Stimulated activated CD8-positive, alpha-beta memory T cell treated with anti-CD3 and anti-CD28 coated beads, Interleukin-7, amount 100 ng/mL, for 1 hour (primary cell): Measurements from ENCODE around the gene FSTL1.

ENCODE experiments used
- DNase-seq, 2 donors: peaks; one replicate each; pipeline ENCODE4 v3.0.0-alpha.2; 2020; ENCODE audit warnings: low read depth in 2 of 2

The FSTL1 gene

GRCh38 chr3:120440001-120440703, 10.6 kb downstream of the FSTL1 start:
- DNase-seq = no peak

DNA sequence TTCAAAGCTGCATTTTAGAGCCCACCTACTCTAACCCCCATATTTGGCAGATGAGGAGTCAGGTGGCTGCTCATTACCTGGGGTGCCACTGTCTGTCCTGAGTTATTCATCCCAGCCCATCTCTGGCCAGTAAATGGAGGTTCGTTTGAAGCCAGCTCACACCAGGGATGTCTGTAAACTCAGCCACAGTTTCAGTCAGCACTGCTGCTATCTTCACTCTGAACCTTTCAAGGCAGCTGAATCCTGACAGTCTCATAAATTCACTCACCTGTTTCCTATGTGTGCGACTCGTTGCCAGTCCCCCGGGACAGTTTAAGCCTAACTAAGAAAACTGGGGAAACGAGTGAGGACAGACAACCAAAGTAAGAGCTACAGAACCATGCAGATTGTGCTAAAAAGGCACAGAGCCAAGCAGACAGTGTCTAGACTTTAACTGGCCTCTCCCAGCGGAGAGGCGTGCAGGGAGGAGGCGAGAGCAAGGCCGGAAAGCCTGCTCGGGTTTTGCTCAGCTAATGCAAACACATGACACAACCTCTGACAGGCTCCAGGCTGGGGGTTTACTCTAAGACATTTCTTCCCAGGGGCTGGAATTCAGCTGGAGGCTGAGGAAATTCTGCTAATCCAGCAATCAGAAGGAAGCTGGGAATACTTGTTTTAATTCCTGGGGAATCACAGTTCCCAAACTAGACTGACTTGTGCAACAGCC, 12.0 kb downstream of the FSTL1 start:
- DNase-seq = no peak

DNA sequence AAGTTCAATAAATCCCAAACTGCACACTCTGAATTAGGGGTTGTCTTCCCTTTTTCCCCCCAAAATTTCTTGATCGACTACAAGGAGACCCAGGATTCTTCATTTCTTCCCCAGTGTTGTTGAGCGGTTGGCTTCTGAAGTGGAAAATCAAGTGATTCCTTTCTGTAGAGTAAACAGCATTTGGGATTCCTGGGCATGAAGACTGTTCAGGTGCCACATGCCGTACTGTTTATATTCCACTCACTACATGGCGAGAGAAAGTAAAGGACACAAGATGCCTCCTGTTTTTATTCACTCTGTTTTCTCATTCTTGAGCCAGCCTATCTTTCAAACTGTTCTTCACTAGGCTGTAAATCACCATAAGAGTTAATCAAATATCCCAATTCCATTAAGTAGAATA, 12.6 kb downstream of the FSTL1 start:
- no peak for DNase-seq

DNA sequence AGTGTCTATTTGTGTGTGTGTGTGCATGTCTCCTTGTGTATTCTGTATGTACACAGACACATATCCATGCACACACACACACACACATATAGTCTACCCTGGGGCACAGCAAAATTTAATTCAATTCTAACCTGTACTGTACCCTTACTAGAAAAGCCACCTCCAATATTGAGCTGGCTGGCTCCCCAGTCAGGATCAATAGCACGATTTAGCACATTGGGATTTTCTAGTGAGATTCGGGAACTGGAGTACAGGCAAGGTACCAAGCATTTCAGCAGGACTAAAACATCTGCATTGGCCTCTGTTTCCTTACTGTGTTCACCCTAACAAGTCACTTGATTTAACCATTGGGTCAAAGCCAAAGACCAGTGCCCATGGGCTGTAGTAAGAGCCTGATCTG, 13.2 kb downstream of the FSTL1 start:
- DNase-seq = no peak

DNA sequence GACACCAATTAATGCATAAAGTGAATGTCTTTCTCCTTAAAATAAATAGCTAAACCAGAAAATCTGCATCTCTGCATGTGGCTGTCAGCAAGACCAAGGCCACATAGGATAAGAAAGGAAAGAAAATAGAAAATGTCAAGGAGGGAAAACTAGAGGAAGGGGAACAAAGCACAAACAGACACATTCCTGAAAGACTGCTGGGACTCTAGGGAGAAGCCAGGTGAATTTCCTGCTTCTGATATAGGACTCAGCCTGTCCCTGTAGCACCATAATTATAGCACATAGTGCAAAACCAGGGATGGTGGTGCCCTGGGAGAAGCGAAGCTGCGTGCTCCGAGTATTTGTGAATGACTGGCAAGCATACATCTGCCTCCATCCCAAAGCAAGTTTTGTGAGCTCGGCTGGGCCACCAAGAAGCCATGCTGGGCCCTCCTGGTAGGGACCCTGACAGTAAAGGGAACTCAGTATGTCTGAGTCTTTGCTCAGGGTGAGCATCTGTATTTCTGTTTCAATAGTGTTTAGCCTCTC, 14.2 kb downstream of the FSTL1 start:
- no peak for DNase-seq

DNA sequence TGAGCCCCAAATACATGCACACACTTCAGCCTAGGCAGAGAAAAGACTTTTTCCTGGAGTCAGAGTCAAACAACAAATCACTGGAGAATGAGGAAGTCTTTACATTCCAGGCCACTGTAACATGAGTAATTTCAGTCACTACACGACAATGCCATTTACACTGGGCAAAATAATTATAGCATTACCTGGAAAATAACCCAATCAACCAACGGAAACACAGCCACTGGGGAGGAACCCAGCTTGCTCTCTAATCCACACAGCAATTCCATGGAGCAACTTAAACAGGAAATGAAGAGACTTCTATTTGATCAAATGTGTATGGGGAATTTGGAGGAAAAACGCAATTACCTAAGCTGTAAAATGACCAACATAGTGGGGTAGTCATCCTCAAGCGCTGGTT, 15.2 kb downstream of the FSTL1 start:
- DNase-seq = no peak

DNA sequence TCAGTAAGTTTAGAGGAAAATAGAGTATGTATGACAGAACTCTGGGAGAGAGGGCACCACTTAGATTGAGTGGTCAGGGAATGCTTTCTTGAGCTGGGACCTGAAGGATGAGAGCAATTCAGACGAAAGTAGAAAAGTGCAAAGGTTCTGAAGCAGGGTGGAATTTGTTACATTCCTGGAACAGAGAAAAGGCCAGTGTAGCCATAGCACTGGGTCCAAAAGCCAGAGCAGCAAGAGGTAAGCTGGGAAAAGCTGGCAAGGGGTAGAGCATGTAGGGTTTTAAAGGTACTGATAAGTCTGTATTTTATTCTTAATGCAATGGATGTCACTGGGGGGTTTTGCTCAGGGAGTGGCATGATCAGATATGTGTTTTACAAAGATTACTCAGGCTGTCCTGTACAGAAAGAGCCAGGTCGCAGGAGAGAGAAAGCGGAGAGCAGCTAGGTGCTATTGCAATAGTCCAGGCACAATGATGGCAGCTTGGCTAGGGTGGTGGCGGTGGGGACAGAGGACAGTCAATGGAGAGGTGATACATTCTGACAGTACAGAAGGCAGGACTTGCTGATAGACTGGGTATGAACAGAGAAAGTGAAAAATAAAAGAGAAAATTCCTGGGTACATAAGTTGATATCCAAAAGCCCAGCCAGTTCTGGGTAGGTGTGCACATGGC, 17.0 kb downstream of the FSTL1 start:
- DNase-seq = no peak

DNA sequence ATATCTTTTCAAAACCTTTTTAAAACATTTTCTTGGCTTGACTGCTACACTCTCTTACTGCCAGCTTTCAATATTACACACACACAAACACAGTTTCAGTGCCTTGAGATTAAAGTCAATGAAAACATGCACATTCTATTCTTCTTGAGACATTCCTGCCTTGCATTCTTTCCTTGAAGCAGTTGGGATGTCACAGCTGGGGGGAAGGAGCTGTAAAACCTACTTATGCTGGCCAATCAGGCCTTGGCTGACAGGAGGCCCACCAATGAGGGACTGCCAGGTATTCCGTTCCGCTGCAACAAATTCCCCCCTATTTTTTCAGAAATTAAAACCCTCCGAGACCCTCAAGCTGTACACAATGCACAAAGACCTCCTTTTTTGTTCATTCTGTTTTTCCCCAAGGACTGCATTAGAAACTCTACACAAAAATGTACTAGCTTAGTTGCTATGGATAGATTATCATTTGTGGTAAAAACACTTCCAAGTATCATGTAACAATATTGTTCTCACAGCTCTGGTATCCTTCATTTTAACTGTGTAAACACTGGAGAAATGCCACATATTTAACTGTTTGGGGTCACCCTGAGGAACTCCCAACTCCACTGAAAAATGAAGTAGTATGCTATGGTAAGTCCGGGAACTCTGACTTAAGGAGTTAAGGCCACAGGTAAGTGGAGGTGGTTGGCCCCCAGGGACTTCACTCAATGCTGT, 18.5 kb downstream of the FSTL1 start:
- DNase-seq = no peak

GRCh38 chr3:120429921-120430361, 20.9 kb downstream of the FSTL1 start:
- DNase-seq = no peak

DNA sequence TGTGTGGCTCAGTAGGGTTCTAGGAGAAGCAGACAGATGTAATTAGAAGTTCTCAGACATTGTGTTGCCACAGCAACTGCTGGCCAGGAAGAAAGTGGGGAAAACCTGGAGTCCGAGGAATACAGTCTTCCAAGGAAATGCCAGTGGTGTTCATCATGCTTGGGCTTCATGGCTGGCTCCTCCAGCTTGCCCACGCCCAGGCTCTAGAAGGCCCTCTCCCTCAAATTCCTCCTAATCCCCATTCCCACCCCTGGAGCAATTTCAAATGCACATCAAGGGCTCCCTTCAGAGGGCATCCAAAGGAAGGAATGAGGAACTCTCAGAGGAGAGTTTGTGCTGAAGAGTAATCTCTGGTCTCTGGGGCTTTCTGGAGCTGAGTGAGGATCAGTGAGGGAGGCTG, 21.9 kb downstream of the FSTL1 start:
- no peak for DNase-seq

- DNase-seq = no peak
These were observed 23.6 kb downstream of the FSTL1 start for GRCh38 chr3:120427201-120427600.

GRCh38 chr3:120425572-120426250, 25.1 kb downstream of the FSTL1 start:
- no peak for DNase-seq

- DNase-seq = no peak
These were observed 25.7 kb downstream of the FSTL1 start for GRCh38 chr3:120424976-120425570.

GRCh38 chr3:120424506-120424905, 26.3 kb downstream of the FSTL1 start:
- no peak for DNase-seq

GRCh38 chr3:120423432-120423831, 27.4 kb downstream of the FSTL1 start:
- no peak for DNase-seq

DNA sequence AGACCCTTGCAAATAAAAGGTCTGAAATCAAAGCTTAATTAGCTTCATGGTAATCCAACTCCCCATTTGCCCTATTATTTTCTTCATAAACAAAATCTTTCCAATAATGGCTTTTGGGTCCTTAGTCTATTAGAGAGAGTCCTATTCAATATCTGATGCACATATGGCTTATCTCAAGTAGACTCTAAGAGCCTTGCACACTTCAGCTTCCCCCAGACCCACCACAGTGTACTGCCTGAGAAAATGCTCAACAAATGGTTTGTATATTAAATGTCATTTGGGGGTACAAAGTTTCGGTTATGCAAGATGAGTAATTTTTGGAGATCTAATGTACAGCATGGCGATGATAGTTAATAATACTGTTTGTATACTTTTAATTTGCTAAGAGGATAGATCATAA, 28.9 kb downstream of the FSTL1 start:
- no peak for DNase-seq

DNA sequence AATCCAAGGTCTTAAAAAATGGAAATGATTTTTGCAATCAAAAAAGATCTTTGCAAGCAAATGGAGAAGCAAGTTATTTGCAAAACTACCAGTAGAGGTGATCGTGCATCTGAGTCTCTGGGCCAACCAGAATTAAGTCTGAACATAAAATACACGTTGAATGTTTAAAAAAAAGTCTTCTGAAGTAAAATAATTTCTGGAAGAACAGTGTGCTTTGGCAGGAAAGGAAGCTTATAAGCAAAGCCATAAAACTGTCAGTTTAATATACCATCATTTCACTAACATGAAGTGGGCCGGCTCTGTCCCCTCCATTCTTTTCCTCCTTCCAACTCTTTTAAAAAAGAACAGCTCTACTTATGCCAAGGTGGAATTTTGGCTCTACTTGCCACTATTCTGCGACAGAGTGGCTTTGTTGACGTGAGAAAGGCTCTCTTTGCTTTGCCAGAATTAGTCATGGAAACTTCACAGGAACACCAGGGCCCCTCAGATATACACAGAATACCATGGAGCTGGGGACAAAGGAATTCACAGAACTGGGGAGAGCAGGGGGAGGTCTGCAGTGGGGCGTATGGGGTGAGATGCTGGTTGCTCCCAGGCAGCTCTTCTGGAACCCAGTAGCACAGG, 29.8 kb downstream of the FSTL1 start:
- no peak for DNase-seq

DNA sequence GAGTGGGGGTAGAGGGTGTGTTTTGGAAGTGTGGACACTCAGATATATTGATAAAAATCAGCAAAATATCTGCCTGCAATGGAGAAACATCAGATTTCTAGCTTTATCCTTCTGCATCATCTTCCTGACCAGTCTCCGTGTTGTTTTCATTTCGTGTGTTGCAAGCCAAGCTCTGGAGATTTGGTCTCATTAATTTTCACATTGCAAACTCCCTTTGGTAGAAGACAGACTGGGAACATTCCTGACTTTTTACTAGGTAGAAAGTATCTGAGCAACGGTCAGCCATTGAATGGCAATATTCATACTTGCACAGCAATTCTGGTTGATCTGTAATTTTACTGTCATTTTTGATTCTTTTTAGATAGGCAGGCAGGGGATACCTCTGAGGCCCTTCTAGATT, 30.4 kb downstream of the FSTL1 start:
- DNase-seq = no peak

DNA sequence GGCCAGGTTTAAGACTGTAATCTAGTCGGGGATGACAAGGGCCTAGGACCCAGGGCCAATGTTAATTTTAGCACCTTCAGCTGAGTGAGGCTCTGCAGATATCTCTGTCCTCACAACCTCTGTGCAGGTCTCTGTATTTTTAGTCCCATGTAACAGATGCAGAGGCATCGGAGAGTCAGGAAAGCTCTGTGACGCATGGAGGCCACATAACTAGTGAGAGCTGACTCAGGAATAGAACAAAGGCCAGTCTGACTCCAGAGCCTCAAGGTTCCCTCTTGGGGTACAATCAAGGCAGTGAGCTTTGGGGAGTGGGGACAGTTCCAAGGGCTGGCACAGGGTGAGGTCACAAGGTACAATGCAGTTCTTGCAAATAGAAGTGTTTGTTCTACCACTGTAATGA, 31.0 kb downstream of the FSTL1 start:
- DNase-seq = no peak

- no peak for DNase-seq
These were observed 31.8 kb downstream of the FSTL1 start for GRCh38 chr3:120418866-120419490.
